H7 (cell line): ENCODE data around the gene CHTOP. TPM values are rescaled to one million over a fixed set of nuclear protein-coding genes. Genes with fewer than 3 reads are reported as not detected.

Experiments
- DNase-seq: peaks from one replicate; pipeline ENCODE4 v3.0.0; 2012
- H3K27me3 ChIP-seq: 2 replicates; pipeline ENCODE4 v1.6.0; 2011; ENCODE audit warnings: mild to moderate bottlenecking, low read length; ENCODE audit not compliant: control insufficient read depth, insufficient read depth
- H3K36me3 ChIP-seq: replicated peaks from 2 replicates; pipeline ENCODE4 v1.5.1; 2011; ENCODE audit warnings: low read length; ENCODE audit not compliant: control insufficient read depth, insufficient read depth
- H3K4me3 ChIP-seq: 2 replicates; pipeline ENCODE4 v1.5.1; 2011; ENCODE audit warnings: low read depth, mild to moderate bottlenecking, control low read depth, low read length, moderate library complexity; ENCODE audit not compliant: insufficient read depth
- total RNA-seq: library from RNA; depleted of rRNA; stranded (reverse); fragments of >200 nt; shearing (Covaris generic); gene quantifications from 2 replicates; pipeline ENCODE4 v1.2.3, GENCODE V29; 2014

The CHTOP gene
- total RNA-seq, 1 experiment from 2014 or later, result 63.8 TPM

DNA sequence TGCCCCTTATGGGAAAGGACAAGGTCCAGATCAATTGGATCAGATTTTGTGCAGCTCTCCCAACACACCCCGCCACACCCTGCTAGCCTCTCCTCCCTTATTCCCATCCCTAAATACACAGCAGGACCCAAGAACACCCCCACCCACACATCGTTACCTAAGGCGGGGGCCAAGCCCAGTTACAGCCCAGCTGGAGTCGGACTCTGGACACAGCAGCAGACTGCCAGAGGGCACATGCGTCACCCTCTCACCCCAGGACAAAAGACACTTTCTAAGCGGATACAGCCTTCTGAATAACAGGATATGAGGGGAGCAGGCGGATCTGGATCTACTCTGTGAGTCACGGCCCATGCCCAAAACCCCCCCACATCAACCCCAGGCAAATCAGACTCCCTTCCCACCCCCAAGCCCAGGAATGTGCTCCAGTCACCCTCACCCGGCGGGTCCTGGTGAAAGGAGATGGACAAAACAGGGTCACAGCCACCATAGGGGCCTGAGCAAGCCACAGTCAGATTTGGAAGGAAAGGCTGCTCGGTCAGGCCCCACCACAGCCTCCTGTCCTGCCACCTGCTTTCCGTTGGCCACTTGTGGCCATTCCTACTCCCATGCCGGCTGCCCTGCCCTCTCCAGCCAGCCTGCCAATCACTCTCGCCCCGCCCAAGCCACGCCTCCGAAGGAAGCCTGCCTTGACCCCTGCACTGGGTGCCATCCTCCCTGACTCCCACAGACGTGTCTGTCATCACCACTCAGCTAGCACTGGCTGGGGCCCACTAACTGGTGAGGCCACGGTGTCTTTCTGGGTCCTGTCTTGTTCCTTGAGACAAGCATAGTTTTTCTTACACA, 24.9 kb upstream of the CHTOP start:
- peak; percentile 95 for DNase-seq
- Histone ChIP-seq H3K36me3 (no peaks in the 10 kb centered on the region), H3K27me3 (no peaks in the 10 kb centered on the region; the same call in 1 of the 2 replicates), H3K4me3 (peak overlapping the region; percentile 13; the same call in 1 of the 2 replicates)

GRCh38 chr1:153609585-153609907, 24.3 kb upstream of the CHTOP start:
- Histone ChIP-seq H3K27me3 (no peaks in the 10 kb centered on the region; the same call in 1 of the 2 replicates), H3K4me3 (no peak overlapping the region; the same call in 1 of the 2 replicates), H3K36me3 (no peaks in the 10 kb centered on the region)
- no peak for DNase-seq

DNA sequence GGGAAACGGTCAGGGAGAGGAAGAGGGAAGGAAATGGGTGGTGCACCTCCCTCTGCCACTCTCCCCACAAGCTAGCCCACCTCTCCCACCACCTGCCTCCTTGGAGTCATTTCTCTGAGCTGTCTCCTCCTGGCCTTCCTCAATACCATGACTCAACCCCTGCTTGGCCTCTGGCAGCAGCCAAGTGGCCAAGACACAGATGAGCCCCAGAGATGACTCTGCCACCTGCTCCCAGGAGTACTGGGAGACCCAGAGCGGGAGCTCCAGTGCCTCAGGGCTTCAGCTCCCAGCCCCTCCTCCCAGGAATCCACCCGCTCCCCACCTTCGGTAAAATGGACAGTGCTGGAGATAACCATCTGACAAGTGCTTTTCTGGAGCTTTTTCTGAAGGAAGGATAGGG, 23.5 kb upstream of the CHTOP start:
- no peak for DNase-seq
- H3K36me3 ChIP-seq, result no peaks in the 10 kb centered on the region
- no peaks in the 10 kb centered on the region; the same call in 1 of the 2 replicates for H3K27me3 ChIP-seq
- no peak overlapping the region; the same call in 1 of the 2 replicates for H3K4me3 ChIP-seq

DNA sequence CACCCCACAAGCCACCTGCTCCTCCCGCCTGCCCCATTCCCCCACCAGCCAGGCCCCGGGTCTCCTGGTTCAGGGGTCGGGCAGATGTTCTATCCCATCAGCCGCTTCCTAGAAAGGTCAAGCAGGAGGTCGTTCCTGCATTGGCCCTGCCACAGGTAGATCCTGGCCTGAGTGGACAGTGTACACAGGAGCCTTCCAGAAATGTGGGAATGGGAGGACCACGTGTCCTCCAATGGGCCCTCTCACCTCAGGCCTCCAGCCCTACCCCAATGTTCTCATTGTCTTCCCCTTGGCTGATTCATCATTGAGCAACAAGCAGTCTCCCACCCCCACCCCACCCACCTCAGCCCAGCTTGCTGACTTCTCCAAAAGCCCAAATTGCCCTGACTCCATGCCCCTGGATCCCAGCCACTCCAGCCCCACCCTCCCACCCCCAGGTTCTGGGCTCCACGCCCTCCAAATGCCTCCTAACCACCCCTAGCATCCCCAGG, 23.0 kb upstream of the CHTOP start:
- Histone ChIP-seq H3K36me3 (no peaks in the 10 kb centered on the region), H3K4me3 (peak overlapping the region; percentile 8; the same call in 1 of the 2 replicates), H3K27me3 (no peaks in the 10 kb centered on the region; the same call in 1 of the 2 replicates)
- peak; percentile 37 for DNase-seq

DNA sequence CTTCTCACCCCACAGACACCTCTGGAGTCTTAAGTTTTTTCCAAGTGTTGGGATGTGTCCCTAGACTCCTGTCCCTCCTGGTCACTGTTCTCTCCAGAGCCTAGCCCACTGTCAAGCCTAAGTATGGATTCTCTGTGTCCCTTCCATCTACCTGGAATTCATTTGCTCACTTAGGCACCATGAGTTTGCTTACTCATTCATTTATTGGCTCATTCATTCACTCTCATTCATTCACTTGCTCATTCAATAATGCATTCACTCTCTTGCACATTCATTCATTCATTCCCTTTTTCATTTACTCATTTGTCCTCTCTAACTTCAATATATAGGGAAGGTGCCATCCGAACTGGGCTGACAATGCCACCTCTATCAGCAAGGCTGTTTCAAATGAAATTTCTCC, 22.5 kb upstream of the CHTOP start:
- H3K27me3 ChIP-seq, result no peaks in the 10 kb centered on the region; the same call in 1 of the 2 replicates
- DNase-seq, result no peak
- no peaks in the 10 kb centered on the region for H3K36me3 ChIP-seq
- peak overlapping the region; percentile 37; the same call in 1 of the 2 replicates for H3K4me3 ChIP-seq

- Histone ChIP-seq H3K36me3 (no peaks in the 10 kb centered on the region), H3K4me3 (peak overlapping the region; percentile 37), H3K27me3 (no peaks in the 10 kb centered on the region; the same call in 1 of the 2 replicates)
- DNase-seq, result peak; percentile 65
Measured at GRCh38 chr1:153612111-153612754, 21.6 kb upstream of the CHTOP start.

GRCh38 chr1:153612755-153613331, 21.0 kb upstream of the CHTOP start, which contains the start of gene S100A16:
Gene S100A16, minus strand, starts transcription at chr1:153613137. Its CDS starts 4,986 bp downstream, at chr1:153608151.
- Histone ChIP-seq H3K27me3 (no peaks in the 10 kb centered on the region; the same call in 1 of the 2 replicates), H3K4me3 (peak within 1 kb of the TSS; percentile 37), H3K36me3 (no peaks in the 10 kb centered on the region)
- peak; percentile 90 for DNase-seq

- no peaks in the 10 kb centered on the region for H3K36me3 ChIP-seq
- H3K4me3 ChIP-seq, result no peak overlapping the region; the same call in 1 of the 2 replicates
- DNase-seq, result no peak
- H3K27me3 ChIP-seq, result no peaks in the 10 kb centered on the region; the same call in 1 of the 2 replicates
Measured at GRCh38 chr1:153613406-153613805, 20.5 kb upstream of the CHTOP start.

DNA sequence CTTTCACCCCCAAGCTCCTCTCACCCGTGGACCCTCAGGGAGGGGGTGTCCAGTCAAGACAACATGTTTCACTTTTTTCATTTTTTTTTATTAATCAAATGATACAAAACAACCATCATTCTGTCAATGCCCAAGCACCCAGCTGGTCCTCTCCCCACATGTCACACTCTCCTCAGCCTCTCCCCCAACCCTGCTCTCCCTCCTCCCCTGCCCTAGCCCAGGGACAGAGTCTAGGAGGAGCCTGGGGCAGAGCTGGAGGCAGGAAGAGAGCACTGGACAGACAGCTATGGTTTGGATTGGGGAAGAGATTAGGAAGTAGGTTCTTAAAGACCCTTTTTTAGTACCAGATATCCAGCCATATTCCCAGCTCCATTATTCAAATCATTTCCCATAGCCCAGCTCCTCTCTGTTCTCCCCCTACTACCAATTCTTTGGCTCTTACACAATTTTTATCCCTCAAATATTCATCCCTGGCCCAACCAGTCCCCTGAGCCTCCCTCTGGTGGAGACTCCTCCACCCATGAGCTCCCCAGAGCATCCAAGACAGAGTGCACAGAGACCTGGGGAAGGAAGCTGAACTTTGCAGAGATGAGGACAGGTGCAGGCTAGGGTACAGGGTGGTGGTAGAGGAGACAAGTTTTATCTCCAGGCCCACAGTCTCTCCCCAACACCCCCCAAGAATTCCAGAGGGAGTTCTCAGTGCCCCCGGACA, 19.5 kb upstream of the CHTOP start:
- Histone ChIP-seq H3K36me3 (peaks cover 1% of the 10 kb centered on the region; the same call in 1 of the 2 replicates), H3K4me3 (no peak overlapping the region), H3K27me3 (no peaks in the 10 kb centered on the region; the same call in 1 of the 2 replicates)
- DNase-seq, result no peak

- no peak for DNase-seq
- Histone ChIP-seq H3K36me3 (peaks cover 1% of the 10 kb centered on the region; the same call in 1 of the 2 replicates), H3K27me3 (no peaks in the 10 kb centered on the region; the same call in 1 of the 2 replicates), H3K4me3 (no peak overlapping the region)
Measured at GRCh38 chr1:153614906-153615305, 19.0 kb upstream of the CHTOP start.

GRCh38 chr1:153615406-153615805, 18.5 kb upstream of the CHTOP start:
- Histone ChIP-seq H3K36me3 (peaks cover 1% of the 10 kb centered on the region; the same call in 1 of the 2 replicates), H3K4me3 (no peak overlapping the region), H3K27me3 (no peaks in the 10 kb centered on the region; the same call in 1 of the 2 replicates)
- no peak for DNase-seq

GRCh38 chr1:153616144-153616916, 17.5 kb upstream of the CHTOP start, which contains the start of gene S100A14:
Gene S100A14, minus strand, starts transcription at chr1:153616325. Its CDS starts 467 bp downstream, at chr1:153615858.
- no peak within 1 kb of the TSS for H3K4me3 ChIP-seq
- H3K36me3 ChIP-seq, result peaks cover 1% of the 10 kb centered on the region; the same call in 1 of the 2 replicates
- no peaks in the 10 kb centered on the region; the same call in 1 of the 2 replicates for H3K27me3 ChIP-seq
- peak; percentile 66 for DNase-seq

DNA sequence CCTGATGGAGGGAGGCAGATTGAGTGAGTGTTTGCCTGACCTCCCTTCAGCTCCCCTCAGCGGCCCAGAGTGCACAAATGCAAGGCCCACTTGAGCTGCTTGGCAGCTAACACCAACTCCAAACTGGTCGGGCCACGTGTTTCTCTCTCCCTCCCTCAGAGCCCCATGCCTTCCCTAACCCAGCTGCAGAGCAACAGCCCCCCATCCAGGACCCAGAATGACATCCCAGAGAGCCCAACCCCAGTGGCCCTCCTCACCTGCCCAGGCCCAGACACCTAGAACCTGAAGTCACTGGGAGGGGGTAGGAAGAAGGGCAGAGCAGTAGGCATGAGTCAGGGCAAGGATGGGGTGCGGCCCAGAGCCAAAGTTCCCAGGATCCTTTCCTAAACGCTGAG, 17.0 kb upstream of the CHTOP start:
- Histone ChIP-seq H3K4me3 (no peak overlapping the region), H3K36me3 (peaks cover 1% of the 10 kb centered on the region; the same call in 1 of the 2 replicates), H3K27me3 (no peaks in the 10 kb centered on the region; the same call in 1 of the 2 replicates)
- DNase-seq, result peak; percentile 38
